Measurements from ENCODE around the gene BNC2. TPM values are rescaled to one million over a fixed set of nuclear protein-coding genes. Genes with fewer than 3 reads are reported as not detected.

BNC2 gene
- total RNA-seq, 4 donors from 2014 or later = 20.5 to 55.4 (median 26.2) TPM

DNA sequence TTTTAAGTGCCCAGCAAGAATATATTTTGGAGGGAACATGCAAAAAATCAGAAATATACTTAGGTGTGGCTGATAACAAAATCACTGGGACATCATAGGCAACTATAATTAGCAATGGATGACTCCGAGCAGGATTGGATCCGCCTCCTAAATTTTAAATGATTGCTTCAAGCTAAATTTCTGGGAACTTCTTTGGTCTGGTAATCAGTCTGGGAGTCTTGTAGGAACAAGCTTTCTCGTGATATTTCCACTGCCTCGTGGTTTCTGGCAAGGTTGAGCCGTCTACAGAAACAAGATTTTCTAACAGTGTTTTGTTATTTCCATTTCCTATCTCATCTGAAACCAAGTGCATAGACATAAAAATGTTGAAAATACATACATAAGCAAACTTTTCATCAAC, 232.6 kb downstream of the BNC2 start:
- in situ Hi-C loops (cut with MboI; ENCODE audit: low pct_ligation_motif_present in 1 of 4, low pct_unique_long_range_greater_than_20kb in 1 of 4, low sequenced_read_pairs in 3 of 4) (no loop called here), intact Hi-C loops (cut with DNase I; ENCODE audit: low total_unique reads) (no loop called here)
- Histone ChIP-seq H3K27ac (peak overlapping the region in 2 of 4 donors; percentile 3 to 16), H3K9me3 (no peaks in the 10 kb centered on the region), H3K4me3 (no peak overlapping the region), H3K27me3 (no peaks in the 10 kb centered on the region), H3K36me3 (no peaks in the 10 kb centered on the region), H3K4me1 (peaks cover 0 to 15% (median 0%) of the 10 kb centered on the region in 4 donors)
- 73 to 90% methylated on average over 5 of the region's 5 CpGs for WGBS, 2 donors (ENCODE audit: low coverage in 1 of 2)
- no peak for DNase-seq
- no peak for TF ChIP-seq EP300 (IDR thresholded peaks at IDR 0.05; ENCODE audit: low read depth)
- no peak for TF ChIP-seq POLR2AphosphoS5 (IDR thresholded peaks at IDR 0.05)
- TF ChIP-seq POLR2A (IDR thresholded peaks at IDR 0.05) = no peak
- TF ChIP-seq, protein P1, sequence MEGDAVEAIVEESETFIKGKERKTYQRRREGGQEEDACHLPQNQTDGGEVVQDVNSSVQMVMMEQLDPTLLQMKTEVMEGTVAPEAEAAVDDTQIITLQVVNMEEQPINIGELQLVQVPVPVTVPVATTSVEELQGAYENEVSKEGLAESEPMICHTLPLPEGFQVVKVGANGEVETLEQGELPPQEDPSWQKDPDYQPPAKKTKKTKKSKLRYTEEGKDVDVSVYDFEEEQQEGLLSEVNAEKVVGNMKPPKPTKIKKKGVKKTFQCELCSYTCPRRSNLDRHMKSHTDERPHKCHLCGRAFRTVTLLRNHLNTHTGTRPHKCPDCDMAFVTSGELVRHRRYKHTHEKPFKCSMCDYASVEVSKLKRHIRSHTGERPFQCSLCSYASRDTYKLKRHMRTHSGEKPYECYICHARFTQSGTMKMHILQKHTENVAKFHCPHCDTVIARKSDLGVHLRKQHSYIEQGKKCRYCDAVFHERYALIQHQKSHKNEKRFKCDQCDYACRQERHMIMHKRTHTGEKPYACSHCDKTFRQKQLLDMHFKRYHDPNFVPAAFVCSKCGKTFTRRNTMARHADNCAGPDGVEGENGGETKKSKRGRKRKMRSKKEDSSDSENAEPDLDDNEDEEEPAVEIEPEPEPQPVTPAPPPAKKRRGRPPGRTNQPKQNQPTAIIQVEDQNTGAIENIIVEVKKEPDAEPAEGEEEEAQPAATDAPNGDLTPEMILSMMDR (IDR thresholded peaks at IDR 0.05) = no peak

DNA sequence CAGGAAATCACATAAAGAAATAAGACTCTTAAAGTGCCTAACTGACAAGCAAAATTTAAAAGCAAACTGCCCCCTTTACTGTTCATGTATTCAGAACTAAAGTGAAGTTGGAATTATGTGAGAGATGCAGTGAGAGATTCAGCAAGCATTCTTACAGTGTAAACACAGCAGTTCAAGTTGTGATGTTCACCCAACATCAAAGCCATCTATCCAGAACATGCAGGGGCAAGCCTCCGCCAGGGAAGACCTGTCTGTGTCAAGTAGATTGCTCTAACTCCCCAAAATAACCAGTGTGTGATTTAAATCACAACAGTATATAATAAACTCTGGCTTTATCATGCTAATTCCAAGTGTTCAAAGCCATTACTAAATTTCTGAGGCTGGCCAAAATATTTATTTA, 233.3 kb downstream of the BNC2 start:
- TF ChIP-seq POLR2A (IDR thresholded peaks at IDR 0.05) (no peak), EP300 (IDR thresholded peaks at IDR 0.05; ENCODE audit: low read depth) (no peak), POLR2AphosphoS5 (IDR thresholded peaks at IDR 0.05) (no peak)
- TF ChIP-seq, protein P1 (IDR thresholded peaks at IDR 0.05) = no peak
- no peaks in the 10 kb centered on the region for H3K9me3 ChIP-seq
- H3K27me3 ChIP-seq = no peaks in the 10 kb centered on the region
- peak overlapping the region in 2 of 4 donors; percentile 3 to 16 for H3K27ac ChIP-seq
- 67% methylated on average over 1 of the region's 1 CpG; no CpG with 5 or more reads in 1 of the 2 donors for WGBS, 2 donors (ENCODE audit: low coverage in 1 of 2)
- no peak for DNase-seq
- H3K4me3 ChIP-seq = no peak overlapping the region
- intact Hi-C loops (cut with DNase I; ENCODE audit: low total_unique reads) = no loop called here
- in situ Hi-C loops (cut with MboI; ENCODE audit: low pct_ligation_motif_present in 1 of 4, low pct_unique_long_range_greater_than_20kb in 1 of 4, low sequenced_read_pairs in 3 of 4) = no loop called here
- no peaks in the 10 kb centered on the region for H3K36me3 ChIP-seq
- peaks cover 0 to 15% (median 0%) of the 10 kb centered on the region in 4 donors for H3K4me1 ChIP-seq

DNA sequence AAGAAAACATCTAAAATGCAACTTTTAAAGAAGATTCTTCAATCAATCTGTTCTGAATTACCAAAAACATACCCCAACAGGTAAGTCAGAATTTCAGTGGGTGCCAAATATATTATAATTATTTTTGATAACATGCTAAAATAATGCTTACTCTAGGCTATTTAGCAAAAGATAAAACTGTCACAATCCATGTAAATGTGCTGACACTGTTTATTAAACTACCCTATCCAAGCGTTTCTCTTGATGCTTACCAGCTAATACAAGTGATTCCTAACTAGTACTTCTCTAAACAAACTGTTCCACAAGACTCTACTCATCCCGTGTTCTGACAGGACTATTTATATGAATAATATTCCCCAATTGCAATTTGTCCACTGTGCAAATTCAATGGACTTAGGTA, 236.7 kb downstream of the BNC2 start:
- Histone ChIP-seq H3K9me3 (no peaks in the 10 kb centered on the region), H3K27ac (no peak overlapping the region), H3K4me3 (no peak overlapping the region), H3K27me3 (no peaks in the 10 kb centered on the region), H3K4me1 (peaks cover 0 to 15% (median 0%) of the 10 kb centered on the region in 4 donors), H3K36me3 (no peaks in the 10 kb centered on the region)
- intact Hi-C loops (cut with DNase I; ENCODE audit: low total_unique reads) = no loop called here
- in situ Hi-C loops (cut with MboI; ENCODE audit: low pct_ligation_motif_present in 1 of 4, low pct_unique_long_range_greater_than_20kb in 1 of 4, low sequenced_read_pairs in 3 of 4) = no loop called here
- TF ChIP-seq, protein P1 (IDR thresholded peaks at IDR 0.05) = no peak
- TF ChIP-seq EP300 (IDR thresholded peaks at IDR 0.05; ENCODE audit: low read depth) = no peak
- no peak for TF ChIP-seq POLR2AphosphoS5 (IDR thresholded peaks at IDR 0.05)
- no peak for TF ChIP-seq POLR2A (IDR thresholded peaks at IDR 0.05)
- WGBS, 2 donors (ENCODE audit: low coverage in 1 of 2) = 70 to 77% methylated on average over 2 of the region's 2 CpGs
- DNase-seq = no peak

DNA sequence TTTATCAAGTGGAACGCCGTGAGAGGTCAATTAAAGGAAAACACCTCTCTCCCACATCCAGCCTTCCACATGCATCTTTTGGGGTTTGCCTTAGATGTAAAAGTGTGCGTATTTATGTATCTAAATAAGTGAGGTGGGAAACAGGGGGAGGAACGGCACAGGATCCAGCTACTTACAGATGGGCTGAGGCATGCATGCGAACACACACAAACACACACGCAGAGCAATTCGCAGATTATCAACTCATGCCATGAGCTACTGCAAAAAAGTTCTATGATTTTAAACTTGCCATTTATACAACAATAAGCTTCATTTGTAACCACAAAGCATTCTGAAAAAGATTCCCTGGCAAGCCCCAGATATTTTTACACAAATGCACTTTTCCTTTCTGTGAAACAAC, 242.1 kb downstream of the BNC2 start:
- H3K27ac ChIP-seq = peak overlapping the region; percentile 45 to 74 (median 56)
- intact Hi-C loops (cut with DNase I; ENCODE audit: low total_unique reads) = no loop called here
- TF ChIP-seq, protein P1 (IDR thresholded peaks at IDR 0.05) = no peak
- no peak for TF ChIP-seq EP300 (IDR thresholded peaks at IDR 0.05; ENCODE audit: low read depth)
- TF ChIP-seq POLR2AphosphoS5 (IDR thresholded peaks at IDR 0.05) = no peak
- no peak for TF ChIP-seq POLR2A (IDR thresholded peaks at IDR 0.05)

More for the DNA sequence above, 242.1 kb downstream of the BNC2 start:
- DNase-seq = no peak
- peaks cover 6 to 23% (median 13%) of the 10 kb centered on the region in 4 donors for H3K4me1 ChIP-seq
- in situ Hi-C loops (cut with MboI; ENCODE audit: low pct_ligation_motif_present in 1 of 4, low pct_unique_long_range_greater_than_20kb in 1 of 4, low sequenced_read_pairs in 3 of 4) = no loop called here
- no peak overlapping the region for H3K4me3 ChIP-seq
- WGBS, 2 donors (ENCODE audit: low coverage in 1 of 2) = 77 to 84% methylated on average over 4 to 7 of the region's 7 CpGs
- no peaks in the 10 kb centered on the region for H3K27me3 ChIP-seq
- H3K36me3 ChIP-seq = no peaks in the 10 kb centered on the region
- H3K9me3 ChIP-seq = no peaks in the 10 kb centered on the region
